OCI-LY1 (cell line): Measurements from ENCODE around the gene NKX6-1.

Experiments used
- CTCF ChIP-seq: fragments of 200-600 bp; sonication (generic), shearing (Covaris generic); IDR thresholded peaks from 2 replicates; pipeline ENCODE4 v1.5.1; 2017; ENCODE audit warnings: mild to moderate bottlenecking, antibody characterized with exemption, low read length, moderate library complexity, mixed read lengths
- EZH2 ChIP-seq: fragments of 200-600 bp; sonication (generic), shearing (Covaris generic); IDR thresholded peaks from 2 replicates; pipeline ENCODE4 v1.8.0; 2017; ENCODE audit warnings: borderline replicate concordance, mixed run types, mild to moderate bottlenecking, antibody characterized with exemption, low read length, moderate library complexity, mixed read lengths

- TF ChIP-seq CTCF (no peak), EZH2 (no peak)
Measured at GRCh38 chr4:84499624-84499982, 511 bp upstream of the NKX6-1 start.
